ENCODE measurements around the gene MAPK1.
"Not testable (repeated sequence)": the region's sequence is repeated elsewhere in the genome, so short reads cannot be mapped to it uniquely, and the experiment has no call there.

MAPK1 gene

DNA sequence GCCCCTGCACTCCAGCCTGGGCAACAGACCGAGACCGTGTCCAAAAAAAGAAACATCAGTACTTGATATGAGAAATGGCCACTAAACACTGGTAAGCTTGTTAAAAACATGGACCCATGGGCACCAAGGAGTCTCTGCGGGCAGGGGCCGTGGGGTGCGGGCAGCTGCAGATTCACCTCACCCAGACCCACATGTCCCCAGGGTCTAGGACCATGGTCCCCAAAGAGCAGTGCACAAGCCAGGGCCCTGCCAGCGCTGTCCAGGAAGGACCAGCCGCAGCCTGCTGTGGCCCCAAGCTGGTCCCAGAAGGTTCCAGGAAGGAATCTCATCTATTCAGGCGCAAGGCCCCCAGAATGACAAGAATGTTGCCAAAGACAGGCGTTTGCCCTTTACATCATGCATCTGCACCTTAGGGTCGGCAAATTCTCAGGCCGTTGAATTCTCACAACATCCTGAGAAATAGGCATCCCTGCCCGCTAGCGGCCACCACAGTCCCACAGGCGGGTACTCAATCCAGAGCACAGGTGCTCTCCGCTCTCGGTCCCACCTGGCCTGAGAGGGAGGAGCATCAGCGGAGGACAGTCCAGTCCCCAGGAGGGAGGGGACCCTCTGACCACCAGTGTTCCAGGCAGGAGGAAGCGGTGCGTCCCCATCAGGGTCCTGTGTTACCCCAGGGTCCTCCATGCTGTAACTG lies 141.3 kb downstream of the MAPK1 start:
- no peak for DNase-seq (ENCODE audit: low spot score)

DNA sequence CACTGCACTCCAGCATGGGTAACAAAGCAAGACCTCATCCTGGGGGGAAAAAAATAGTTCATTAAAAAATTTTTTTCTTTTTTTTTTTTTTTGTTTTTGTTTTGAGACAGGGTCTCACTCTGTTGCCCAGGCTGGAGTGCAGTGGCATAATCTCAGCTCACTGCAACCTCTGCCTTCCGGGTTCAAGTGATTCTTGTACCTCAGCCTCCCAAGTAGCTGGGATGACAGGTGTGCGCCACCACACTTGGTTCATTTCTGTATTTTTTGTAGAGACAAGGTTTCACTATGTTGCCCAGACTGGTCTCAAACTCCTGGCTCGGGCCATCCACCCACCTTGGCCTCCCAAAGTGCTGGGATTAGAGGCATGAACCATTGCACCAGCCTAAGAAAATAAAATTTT lies 142.9 kb downstream of the MAPK1 start:
- DNase-seq (ENCODE audit: low spot score), result not testable (repeated sequence)

DNA sequence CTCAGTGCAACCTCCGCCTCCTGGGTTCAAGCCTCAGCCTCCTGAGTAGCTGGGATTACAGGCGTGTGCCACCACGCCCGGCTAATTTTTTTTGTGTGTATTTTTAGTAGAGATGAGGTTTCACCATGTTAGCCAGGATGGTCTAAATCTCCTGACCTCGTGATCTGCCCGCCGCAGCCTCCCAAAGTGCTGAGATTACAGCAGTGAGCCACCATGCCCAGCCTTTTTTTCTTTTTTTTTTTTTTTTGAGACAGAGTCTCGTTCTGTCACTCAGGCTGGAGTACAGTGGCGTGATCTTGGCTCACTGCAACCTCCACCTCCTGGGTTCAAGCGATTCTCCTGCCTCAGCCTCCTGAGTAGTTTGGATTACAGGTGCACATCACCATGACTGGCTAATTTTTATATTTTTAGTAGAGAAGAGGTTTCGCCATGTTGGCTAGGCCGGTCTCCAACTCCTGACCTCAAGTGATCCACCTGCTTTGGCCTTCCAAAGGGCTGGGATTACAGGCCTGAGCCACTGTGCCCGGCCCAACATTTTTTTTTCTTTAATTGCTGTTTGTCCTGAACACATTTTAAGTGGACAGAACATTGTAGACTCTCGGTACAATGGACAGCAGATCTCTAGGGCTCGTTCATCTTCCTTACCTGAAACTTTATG lies 146.1 kb downstream of the MAPK1 start:
- not testable (repeated sequence) for DNase-seq (ENCODE audit: low spot score)

DNA sequence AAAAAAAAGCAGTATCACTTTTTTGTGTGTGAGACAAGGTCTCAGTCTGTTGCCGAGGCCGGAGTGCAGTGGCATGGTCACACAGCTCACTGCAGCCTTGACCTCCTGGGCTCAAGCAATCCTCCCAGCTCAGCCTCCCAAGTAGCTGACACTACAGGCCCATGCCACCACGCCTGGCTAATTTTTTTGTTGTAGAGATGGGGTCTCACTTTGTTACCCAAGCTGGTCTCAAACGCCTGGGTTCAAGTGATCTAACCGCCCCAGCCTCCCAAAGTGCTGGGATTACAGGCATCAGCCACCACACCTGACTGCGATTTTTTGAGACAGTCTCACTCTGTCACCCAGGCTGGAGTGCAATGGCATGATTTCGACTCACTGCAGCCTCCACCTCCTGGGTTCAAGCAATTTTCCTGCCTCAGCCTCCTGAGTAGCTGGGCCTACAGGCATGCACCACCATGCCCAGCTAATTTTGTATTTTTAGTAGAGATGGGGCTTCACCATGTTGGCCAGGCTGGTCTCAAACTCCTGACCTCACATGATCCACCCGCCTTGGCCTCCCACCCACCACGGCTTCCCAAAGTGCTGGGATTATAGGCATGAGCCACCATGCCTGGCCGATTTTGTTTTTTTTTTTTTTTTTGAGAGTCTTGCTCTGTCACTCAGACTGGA lies 147.1 kb downstream of the MAPK1 start:
- DNase-seq (ENCODE audit: low spot score), result not testable (repeated sequence)

DNA sequence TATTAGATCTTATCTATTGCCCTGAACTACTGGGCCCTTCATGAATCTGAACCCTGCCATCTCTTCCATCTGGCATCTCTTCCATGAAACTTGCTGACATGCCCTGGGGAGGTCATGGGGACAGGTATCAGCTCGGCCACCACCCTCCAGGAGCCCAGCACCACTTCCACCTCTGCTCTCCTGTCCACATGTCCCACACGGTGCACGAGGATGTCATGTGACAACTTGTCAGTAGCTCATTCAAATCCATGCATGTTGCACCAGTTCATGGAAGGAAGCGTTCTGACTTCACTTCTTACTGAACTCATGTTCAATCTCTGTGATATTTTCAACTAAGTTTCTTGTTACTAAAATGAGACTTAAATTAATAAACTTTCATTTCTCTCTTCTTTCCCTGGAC lies 148.4 kb downstream of the MAPK1 start:
- no peak for DNase-seq (ENCODE audit: low spot score)

DNA sequence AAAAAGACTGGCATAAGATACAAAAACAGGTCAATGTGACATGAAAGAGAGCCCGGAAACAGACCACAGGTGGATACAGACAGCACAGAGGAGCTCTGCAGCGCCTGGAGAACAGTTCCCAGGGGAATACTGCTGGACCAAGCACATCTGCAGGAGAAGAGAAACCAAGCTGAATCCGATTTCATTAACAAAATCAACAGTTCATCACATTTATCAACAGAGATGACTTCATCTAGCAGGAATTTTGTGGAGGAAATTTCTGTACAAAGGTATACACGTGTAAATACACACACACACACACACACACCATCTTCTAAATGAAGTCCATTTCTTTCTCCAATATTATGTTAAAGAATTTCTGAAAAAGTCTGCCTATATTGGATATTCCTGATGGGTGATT lies 148.9 kb downstream of the MAPK1 start:
- no peak for DNase-seq (ENCODE audit: low spot score)

DNA sequence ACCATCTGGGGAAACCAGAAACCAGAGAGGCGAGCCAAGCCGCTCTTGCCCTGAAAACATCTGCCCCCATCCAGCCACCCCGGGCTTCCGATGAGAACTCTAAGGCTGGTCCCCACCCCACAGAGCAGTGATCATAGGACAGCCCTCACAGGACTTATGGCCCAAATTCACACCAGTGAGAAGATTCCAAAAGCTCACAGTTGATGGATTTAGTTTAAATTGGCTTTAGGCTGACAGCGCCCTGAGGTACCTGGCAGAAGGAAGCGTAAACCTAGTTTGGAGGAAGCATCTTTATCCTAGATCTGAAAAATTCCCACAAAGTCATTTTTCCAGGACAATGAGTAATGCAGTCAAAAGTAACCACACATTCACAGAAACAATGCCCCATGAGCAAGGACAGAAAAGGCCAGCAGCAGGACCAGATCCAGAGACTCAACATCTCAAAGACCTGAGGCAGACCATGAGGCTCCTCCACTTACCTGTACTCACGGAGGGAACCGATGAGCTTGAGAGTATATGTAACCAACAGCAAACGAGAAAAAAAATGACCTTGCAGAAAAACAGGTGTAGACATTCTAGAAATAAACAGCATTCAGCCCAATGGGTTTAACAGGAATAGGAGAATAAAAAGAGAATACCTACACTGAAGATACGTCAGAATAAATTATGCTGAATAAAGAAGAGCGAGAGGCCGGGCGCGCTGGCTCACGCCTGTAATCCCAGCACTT lies 150.9 kb downstream of the MAPK1 start:
- DNase-seq (ENCODE audit: low spot score), result not testable (repeated sequence)

DNA sequence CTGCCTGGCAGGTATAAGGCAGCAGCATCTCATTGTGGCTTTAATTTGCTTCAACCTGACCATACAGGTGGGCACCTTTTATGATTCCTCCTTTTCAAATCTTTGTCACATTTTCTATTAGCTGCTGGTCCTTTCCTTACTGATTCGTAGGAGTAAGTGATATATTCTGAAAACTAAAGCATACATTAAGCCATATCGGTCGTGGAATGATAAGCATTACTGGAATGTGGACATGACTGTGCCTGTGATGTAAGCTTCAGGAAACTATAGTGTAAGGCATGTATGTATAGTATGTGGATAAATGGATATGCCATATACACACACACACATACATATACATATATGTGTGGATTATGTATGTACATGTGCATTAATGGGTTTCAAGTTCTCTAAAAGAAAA lies 152.7 kb downstream of the MAPK1 start:
- DNase-seq (ENCODE audit: low spot score), result no peak

DNA sequence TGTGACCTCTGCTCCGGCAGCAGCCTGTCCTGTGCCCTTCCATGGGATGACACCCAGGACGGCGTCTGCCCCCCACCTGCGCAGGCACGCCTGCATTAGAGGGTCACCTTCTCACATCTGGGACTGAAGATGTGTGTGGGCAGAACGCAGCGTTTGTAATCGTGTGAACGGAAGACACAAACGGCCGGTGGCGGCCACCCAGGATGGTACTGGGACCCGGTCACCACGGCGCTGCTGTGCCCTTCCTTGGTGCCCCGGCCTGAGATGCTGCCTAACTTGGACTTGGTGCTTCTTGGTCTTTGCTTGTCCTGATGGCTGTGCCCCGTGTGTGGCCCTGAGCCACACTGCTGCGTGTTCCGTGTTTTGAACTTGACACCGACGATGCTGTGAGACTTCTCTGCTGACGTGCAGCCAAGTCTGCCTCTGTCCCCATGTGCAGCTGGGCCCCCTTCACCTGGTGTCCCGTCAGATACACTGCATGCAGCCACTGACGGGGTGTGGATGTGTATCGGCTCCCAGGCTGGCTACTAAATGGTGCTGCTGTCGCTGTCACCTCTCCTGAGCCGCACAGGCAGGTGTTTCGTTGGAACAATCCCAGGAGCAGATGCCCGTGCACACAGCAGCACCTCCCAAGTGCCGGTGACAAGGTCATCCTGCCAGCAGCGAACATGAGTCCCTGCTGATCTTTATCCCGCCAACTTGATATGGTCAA lies 153.2 kb downstream of the MAPK1 start:
- DNase-seq (ENCODE audit: low spot score), result no peak

DNA sequence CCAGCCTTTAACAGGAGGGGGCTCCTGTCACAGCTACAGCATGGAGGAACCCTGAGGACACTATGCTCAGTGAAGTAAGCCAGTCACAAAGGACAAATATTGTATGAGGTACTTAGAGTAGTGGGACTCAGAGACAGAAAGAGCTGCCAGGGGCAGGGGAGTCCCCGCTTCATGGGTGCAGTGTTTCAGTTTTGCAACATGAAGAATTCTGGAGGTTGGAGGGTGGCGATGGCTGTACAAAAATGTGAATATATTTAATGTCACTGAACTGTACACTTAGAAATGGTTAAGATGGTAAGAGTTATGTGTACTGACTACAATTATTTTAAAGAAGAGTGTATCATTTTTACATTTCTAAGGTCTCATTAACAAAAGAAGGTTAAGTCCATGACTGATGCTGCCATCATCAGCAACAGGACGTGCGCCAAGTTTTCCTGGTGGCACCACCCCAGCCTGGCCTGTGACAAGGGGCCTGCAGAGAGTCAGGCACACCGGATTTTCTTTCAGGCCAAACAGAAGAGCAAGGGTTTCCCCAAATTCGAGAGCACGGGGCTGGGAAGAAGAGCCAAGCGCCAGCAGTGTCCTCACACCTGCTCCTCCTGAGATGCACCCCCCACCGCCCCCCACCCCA lies 153.9 kb downstream of the MAPK1 start:
- no peak for DNase-seq (ENCODE audit: low spot score)

DNA sequence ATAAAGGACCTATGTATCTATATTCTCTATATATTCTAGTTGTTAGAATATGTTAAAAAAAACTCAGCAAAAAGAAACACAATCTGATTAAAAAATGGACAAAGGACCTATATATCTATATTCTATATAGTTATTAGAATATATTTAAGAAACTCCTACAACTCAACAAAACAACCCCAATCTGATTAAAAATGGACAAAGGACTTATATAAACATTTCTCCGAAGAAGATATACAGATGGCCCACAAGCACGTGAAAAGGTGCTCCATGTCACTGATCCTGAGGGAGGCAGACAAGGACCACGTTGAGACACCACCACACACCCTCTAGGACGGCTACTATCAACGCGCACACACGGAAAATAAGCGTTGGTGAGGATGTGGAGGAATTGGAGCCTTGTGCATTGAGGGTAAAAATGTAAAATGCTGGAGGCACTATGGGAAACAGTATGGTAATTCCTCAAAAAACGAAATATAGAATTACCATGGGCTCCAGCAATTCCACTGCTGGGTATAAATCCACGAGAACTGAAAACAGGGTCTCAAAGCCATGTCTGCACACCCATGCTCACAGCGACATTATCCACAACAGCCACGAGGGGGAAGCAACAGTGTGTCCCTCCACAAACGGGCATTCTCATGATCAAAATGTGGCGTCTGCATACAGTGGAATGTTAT lies 154.6 kb downstream of the MAPK1 start:
- peak; percentile 87 for DNase-seq (ENCODE audit: low spot score)

DNA sequence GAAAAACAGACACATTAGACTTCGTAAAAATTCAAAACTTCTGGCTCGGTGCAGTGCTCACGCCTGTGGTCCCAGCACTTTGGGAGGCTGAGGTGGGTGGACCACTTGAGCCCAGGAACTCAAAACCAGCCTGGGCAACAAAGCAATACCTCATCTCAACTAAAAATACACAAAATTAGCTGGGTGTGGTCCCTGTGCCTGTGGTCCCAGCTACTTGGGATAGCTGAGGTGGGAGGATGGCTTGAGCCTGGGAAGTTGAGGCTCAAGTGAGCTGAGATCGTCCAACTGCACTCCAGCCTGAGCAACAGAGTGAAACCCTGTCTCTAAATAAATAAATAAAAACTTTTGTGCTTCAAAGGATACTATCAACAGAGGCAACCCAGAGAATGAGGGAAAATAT lies 155.6 kb downstream of the MAPK1 start:
- no peak for DNase-seq (ENCODE audit: low spot score)

DNA sequence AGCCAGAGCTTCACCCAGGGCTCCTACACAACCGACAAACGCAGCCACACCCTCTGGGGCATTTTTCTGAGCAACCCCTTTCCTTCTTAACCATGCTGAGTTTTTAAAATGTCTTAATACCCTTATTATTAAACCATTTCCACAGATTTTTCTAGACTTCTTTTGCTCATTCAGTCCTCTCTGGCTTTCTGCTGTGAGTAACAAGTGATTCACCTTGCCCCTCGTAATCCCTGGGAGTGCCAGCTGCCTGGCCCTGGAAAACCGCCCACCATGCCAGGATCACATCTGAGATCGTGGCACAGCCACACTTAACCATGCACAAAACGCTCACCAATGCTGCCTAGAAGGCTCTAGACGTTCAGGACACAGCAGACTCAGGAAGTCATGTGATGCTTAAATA lies 157.3 kb downstream of the MAPK1 start:
- peak; percentile 22 for DNase-seq (ENCODE audit: low spot score)

DNA sequence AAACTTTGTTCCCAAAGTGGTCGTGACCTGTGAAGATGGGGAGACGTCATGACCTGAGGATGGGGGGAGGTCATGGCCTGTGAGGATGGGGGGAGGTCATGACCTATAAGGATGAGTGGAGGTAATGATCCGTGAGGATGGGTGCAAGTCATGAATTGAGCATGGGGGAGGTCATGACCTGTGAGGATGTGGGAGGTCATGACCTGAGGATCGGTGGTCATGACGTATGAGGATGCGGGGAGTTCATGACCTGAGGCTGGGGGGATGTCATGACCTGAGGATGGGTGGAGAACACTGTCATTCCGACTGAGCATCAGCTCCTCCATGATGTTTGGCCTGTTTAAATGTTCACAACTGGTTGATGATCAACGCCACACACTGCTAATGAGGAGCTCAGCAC lies 157.8 kb downstream of the MAPK1 start:
- DNase-seq (ENCODE audit: low spot score), result no peak

DNA sequence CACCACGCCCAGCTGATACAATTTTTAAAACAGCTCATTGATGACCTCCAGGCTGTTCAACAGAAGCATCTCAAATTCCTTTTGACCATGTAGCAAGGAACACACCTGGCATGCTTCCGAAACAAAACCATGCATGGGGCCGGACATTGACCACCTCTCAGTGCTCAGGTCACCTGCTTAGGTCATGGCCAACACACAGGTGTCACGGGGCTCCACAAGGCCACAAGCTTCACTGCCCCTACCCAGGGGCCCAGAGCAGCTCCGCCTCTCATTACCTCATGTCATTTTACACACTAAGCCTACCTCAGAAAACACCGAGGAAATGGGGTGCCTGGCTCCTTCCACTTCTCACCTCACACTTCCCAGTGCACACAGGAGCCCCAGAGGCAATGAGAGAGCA lies 158.5 kb downstream of the MAPK1 start:
- no peak for DNase-seq (ENCODE audit: low spot score)

DNA sequence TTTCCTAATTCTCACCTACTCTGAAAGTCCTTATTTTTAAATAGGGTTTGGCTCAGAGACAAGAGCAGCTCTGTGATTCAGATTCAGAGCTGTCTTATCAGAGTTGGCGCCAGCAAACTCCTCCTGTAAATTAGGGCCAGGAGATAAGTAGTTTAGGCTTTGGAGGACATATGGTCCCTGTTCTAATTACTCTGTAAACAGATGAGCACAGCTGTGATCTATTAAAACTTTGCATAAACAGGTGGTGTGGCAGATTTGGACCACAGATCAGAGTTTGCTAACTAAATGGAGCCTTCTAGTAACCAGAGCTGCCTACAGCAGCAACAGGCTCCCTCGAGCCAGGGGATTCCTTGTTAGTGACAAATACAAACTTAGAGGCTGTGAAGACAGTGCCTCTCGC lies 159.8 kb downstream of the MAPK1 start:
- no peak for DNase-seq (ENCODE audit: low spot score)
